ENCODE data around the gene STAG3. TPM values are rescaled to one million over a fixed set of nuclear protein-coding genes. Genes with fewer than 3 reads are reported as not detected.

Gene STAG3
- total RNA-seq, 1 experiment from 2014 or later = 3.1 TPM

GRCh38 chr7:100148559-100149328, 29.0 kb upstream of the STAG3 start, which contains the start of gene LAMTOR4:
LAMTOR4 (plus strand) TSS chr7:100148918; CDS start chr7:100148973, 55 bp downstream.
- H4K8ac ChIP-seq (replicated peaks; ENCODE audit: insufficient read length, low read depth, low read length) = no peak within 1 kb of the TSS
- Mint-ChIP-seq H3K9me3 (no peaks in the 10 kb centered on the region), H3K27ac (peak within 1 kb of the TSS; percentile 95 to 97 (median 97)), H3K27me3 (ENCODE audit: low read depth) (peaks cover 2% of the 10 kb centered on the region; the same call in 1 of the 2 replicates), H3K4me1 (peaks cover 21 to 27% of the 10 kb centered on the region in 2 experiments), H3K4me3 (peak within 1 kb of the TSS; percentile 98), H3K36me3 (ENCODE audit: insufficient read depth in 1 of 3, low read depth in 3 of 3) (peaks cover 12 to 32% (median 30%) of the 10 kb centered on the region in 3 experiments)
- no peaks in the 10 kb centered on the region for H3K9me3 ChIP-seq (ENCODE audit: control insufficient read depth, low read depth, low read length)
- no peaks in the 10 kb centered on the region for H3K79me1 ChIP-seq (ENCODE audit: insufficient read depth, low read depth, low read length, poor library complexity, severe bottlenecking)
- H2BK5ac ChIP-seq (ENCODE audit: insufficient read length, low read length) = no peak within 1 kb of the TSS
- no peaks in the 10 kb centered on the region for H3K27me3 ChIP-seq (ENCODE audit: insufficient read depth, low read length)
- H3K27ac ChIP-seq (ENCODE audit: insufficient read length, low read depth, low read length) = no peak within 1 kb of the TSS
- H2BK20ac ChIP-seq (ENCODE audit: low read depth, low read length, poor library complexity, severe bottlenecking) = no peak within 1 kb of the TSS
- H2BK15ac ChIP-seq (ENCODE audit: low read depth, low read length) = no peak within 1 kb of the TSS
- H3K23ac ChIP-seq (ENCODE audit: insufficient read length, low read depth, low read length) = no peak within 1 kb of the TSS
- peak within 1 kb of the TSS; percentile 60; the same call in 1 of the 2 replicates for H3K14ac ChIP-seq (ENCODE audit: insufficient read depth, low read length)
- H2BK120ac ChIP-seq (ENCODE audit: low read depth, low read length, poor library complexity, severe bottlenecking) = no peak within 1 kb of the TSS
- H2BK12ac ChIP-seq (ENCODE audit: insufficient read length, low read depth, low read length) = no peak within 1 kb of the TSS
- peak; percentile 100 for DNase-seq
- no peak within 1 kb of the TSS for H3K56ac ChIP-seq (ENCODE audit: insufficient read length, low read depth, low read length)
- peak; percentile 34; the same call in 2 of the 3 replicates for TF ChIP-seq CTCF (conservative IDR thresholded peaks at IDR 0.05)
- H2AK5ac ChIP-seq (ENCODE audit: insufficient read length, low read length) = no peak within 1 kb of the TSS
- no peak within 1 kb of the TSS for H3K4ac ChIP-seq (ENCODE audit: low read depth, low read length)
- H3K4me2 ChIP-seq (ENCODE audit: insufficient read depth, insufficient read length, low read length) = peak within 1 kb of the TSS; percentile 60
- no CpG with 5 or more reads among the region's 46 CpGs for WGBS (ENCODE audit: extremely low coverage, insufficient read length, low lambda C conversion rate)
- no peak within 1 kb of the TSS for H3T11ph ChIP-seq (ENCODE audit: low read length)
- peaks cover 6% of the 10 kb centered on the region for H3K23me2 ChIP-seq (ENCODE audit: insufficient read length, low read depth, low read length, poor library complexity, severe bottlenecking)
- H3K4me1 ChIP-seq (ENCODE audit: insufficient read depth, low read length) = no peaks in the 10 kb centered on the region
- peaks cover 2% of the 10 kb centered on the region for H4K20me1 ChIP-seq (ENCODE audit: control insufficient read depth, insufficient read depth, insufficient read length)
- peak within 1 kb of the TSS; percentile 73 for H3K18ac ChIP-seq (ENCODE audit: insufficient read length, low read depth, low read length)
- H4K5ac ChIP-seq (ENCODE audit: insufficient read length, low read depth, low read length) = no peak within 1 kb of the TSS
- no peak within 1 kb of the TSS for H2AFZ ChIP-seq (ENCODE audit: low read length)
- no peaks in the 10 kb centered on the region for H3K79me2 ChIP-seq (ENCODE audit: insufficient read depth, low read length)
- no peak within 1 kb of the TSS for H4K91ac ChIP-seq (ENCODE audit: insufficient read length, low read depth, low read length)
- peak within 1 kb of the TSS; percentile 73 for H3K9ac ChIP-seq (ENCODE audit: extremely low read depth, insufficient read length, low read length)

Measured in H9 (cell line).